ENCODE results near the gene DAAM2. TPM values are rescaled to one million over a fixed set of nuclear protein-coding genes. Genes with fewer than 3 reads are reported as not detected.

The DAAM2 gene
- total RNA-seq, 4 donors from 2014 or later, result 15.7 to 31.6 (median 20.7) TPM

GRCh38 chr6:39879535-39879934, 87.4 kb downstream of the DAAM2 start:
- Histone ChIP-seq H3K36me3 (peaks cover 0 to 5% (median 0%) of the 10 kb centered on the region in 4 donors), H3K27me3 (no peaks in the 10 kb centered on the region), H3K4me3 (no peak overlapping the region), H3K4me1 (peaks cover 4 to 13% (median 7%) of the 10 kb centered on the region in 4 donors), H3K9me3 (no peaks in the 10 kb centered on the region), H3K27ac (no peak overlapping the region)
- no peak for TF ChIP-seq POLR2A (IDR thresholded peaks at IDR 0.05)
- TF ChIP-seq EP300 (IDR thresholded peaks at IDR 0.05; ENCODE audit: low read depth), result no peak
- no peak for TF ChIP-seq POLR2AphosphoS5 (IDR thresholded peaks at IDR 0.05)
- no peak for TF ChIP-seq CTCF (IDR thresholded peaks at IDR 0.05)
- intact Hi-C loops (cut with DNase I; ENCODE audit: low total_unique reads) (loop anchor here (10.0 kb wide), 1 partner anchor 515 kb away; no protein-coding TSS in a partner anchor), in situ Hi-C loops (cut with MboI; ENCODE audit: low pct_ligation_motif_present in 1 of 4, low pct_unique_long_range_greater_than_20kb in 1 of 4, low sequenced_read_pairs in 3 of 4) (loop anchor here in 1 of 4 donors (25.0 kb wide), 2 partner anchors 433 to 517 kb away; no protein-coding TSS in a partner anchor)
- WGBS, 2 donors (ENCODE audit: low coverage in 1 of 2), result 85% methylated on average over 3 of the region's 3 CpGs; no CpG with 5 or more reads in 1 of the 2 donors
- DNase-seq, result no peak

GRCh38 chr6:39880594-39880993, 88.4 kb downstream of the DAAM2 start:
- no peak for TF ChIP-seq EP300 (IDR thresholded peaks at IDR 0.05; ENCODE audit: low read depth)
- TF ChIP-seq POLR2A (IDR thresholded peaks at IDR 0.05), result no peak
- TF ChIP-seq CTCF (IDR thresholded peaks at IDR 0.05), result no peak
- TF ChIP-seq POLR2AphosphoS5 (IDR thresholded peaks at IDR 0.05), result no peak
- H3K9me3 ChIP-seq, result no peaks in the 10 kb centered on the region
- H3K4me3 ChIP-seq, result no peak overlapping the region
- no peaks in the 10 kb centered on the region for H3K27me3 ChIP-seq
- WGBS, 2 donors (ENCODE audit: low coverage in 1 of 2), result 65 to 75% methylated on average over 3 to 4 of the region's 4 CpGs
- no peak for DNase-seq
- no peak overlapping the region for H3K27ac ChIP-seq
- H3K36me3 ChIP-seq, result peaks cover 0 to 5% (median 0%) of the 10 kb centered on the region in 4 donors
- intact Hi-C loops (cut with DNase I; ENCODE audit: low total_unique reads) (no loop called here), in situ Hi-C loops (cut with MboI; ENCODE audit: low pct_ligation_motif_present in 1 of 4, low pct_unique_long_range_greater_than_20kb in 1 of 4, low sequenced_read_pairs in 3 of 4) (loop anchor here (10.0 to 25.0 kb wide), 3 partner anchors 432 to 518 kb away; no protein-coding TSS in a partner anchor)
- H3K4me1 ChIP-seq, result peaks cover 4 to 13% (median 7%) of the 10 kb centered on the region in 4 donors

DNA sequence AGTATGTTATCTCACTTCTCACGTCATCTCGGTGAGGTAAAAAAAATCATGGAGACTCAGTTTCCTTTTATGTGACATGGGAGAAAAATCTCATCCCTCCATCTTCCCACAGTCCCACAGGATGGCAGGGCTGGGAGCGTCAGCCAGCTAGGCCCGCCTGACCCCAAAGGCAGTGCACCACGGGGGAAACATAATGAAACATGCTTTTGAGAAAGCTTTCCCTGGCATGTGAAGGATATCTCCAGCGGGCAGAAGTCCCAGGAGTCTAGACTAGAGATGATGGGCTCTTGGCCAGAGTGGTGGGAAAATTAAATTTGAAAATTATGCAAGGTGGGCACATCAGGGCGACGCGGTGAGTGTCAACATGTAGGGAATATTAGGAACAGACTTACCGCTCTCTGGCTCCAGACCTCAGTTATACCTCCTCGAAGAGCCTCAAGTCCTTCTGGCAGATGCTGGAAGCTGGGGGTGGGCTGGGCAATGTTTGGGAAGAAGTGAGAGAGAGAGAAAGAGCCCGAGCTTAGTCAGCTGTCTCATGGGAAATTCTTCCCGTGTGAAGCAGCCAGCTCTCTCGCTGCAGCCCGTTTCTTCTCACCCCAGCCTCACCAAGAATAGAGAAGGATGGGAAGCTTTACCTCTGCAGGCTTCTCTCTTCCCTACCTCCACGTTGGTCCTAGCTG, 89.8 kb downstream of the DAAM2 start:
- Histone ChIP-seq H3K4me1 (peaks cover 4 to 13% (median 7%) of the 10 kb centered on the region in 4 donors), H3K27me3 (no peaks in the 10 kb centered on the region), H3K9me3 (no peaks in the 10 kb centered on the region), H3K36me3 (peaks cover 0 to 5% (median 0%) of the 10 kb centered on the region in 4 donors), H3K4me3 (no peak overlapping the region), H3K27ac (peak overlapping the region in 3 of 4 donors; percentile 29 to 56 (median 37))
- in situ Hi-C loops (cut with MboI; ENCODE audit: low pct_ligation_motif_present in 1 of 4, low pct_unique_long_range_greater_than_20kb in 1 of 4, low sequenced_read_pairs in 3 of 4) (loop anchor here (10.0 to 25.0 kb wide), 3 partner anchors 430 to 520 kb away; no protein-coding TSS in a partner anchor), intact Hi-C loops (cut with DNase I; ENCODE audit: low total_unique reads) (no loop called here)
- DNase-seq, result no peak
- TF ChIP-seq POLR2A (IDR thresholded peaks at IDR 0.05) (no peak), POLR2AphosphoS5 (IDR thresholded peaks at IDR 0.05) (no peak), CTCF (IDR thresholded peaks at IDR 0.05) (no peak), EP300 (IDR thresholded peaks at IDR 0.05; ENCODE audit: low read depth) (no peak)
- WGBS, 2 donors (ENCODE audit: low coverage in 1 of 2), result 66 to 73% methylated on average over 7 to 16 of the region's 16 CpGs

DNA sequence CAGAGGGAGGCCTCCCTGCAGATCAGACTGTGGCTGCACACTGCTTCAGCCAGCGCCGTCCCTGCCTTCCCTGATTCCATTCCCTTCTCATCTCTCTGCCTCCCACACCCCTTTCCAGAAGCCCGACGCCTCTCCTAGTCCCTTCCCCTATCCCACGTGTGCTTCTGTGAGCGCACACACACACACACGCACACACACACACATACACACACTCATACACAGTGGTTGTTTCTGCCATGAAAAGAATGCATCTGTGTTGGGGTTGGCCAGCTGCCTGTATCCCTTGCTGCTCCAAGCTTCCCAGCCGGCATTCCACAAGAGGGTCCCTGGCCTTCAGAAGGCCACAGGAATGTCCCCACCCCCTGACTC, 90.3 kb downstream of the DAAM2 start:
- in situ Hi-C loops (cut with MboI; ENCODE audit: low pct_ligation_motif_present in 1 of 4, low pct_unique_long_range_greater_than_20kb in 1 of 4, low sequenced_read_pairs in 3 of 4), result loop anchor here (10.0 to 25.0 kb wide), 3 partner anchors 430 to 520 kb away; no protein-coding TSS in a partner anchor
- 52% methylated on average over 8 of the region's 8 CpGs; no CpG with 5 or more reads in 1 of the 2 donors for WGBS, 2 donors (ENCODE audit: low coverage in 1 of 2)
- no peaks in the 10 kb centered on the region for H3K27me3 ChIP-seq
- peaks cover 0 to 5% (median 0%) of the 10 kb centered on the region in 4 donors for H3K36me3 ChIP-seq
- no peak overlapping the region for H3K4me3 ChIP-seq
- H3K9me3 ChIP-seq, result no peaks in the 10 kb centered on the region
- no peak for DNase-seq
- TF ChIP-seq POLR2AphosphoS5 (IDR thresholded peaks at IDR 0.05) (no peak), EP300 (IDR thresholded peaks at IDR 0.05; ENCODE audit: low read depth) (no peak), POLR2A (IDR thresholded peaks at IDR 0.05) (no peak), CTCF (IDR thresholded peaks at IDR 0.05) (no peak)
- peaks cover 5 to 14% (median 8%) of the 10 kb centered on the region in 4 donors for H3K4me1 ChIP-seq
- intact Hi-C loops (cut with DNase I; ENCODE audit: low total_unique reads), result no loop called here
- peak overlapping the region in 3 of 4 donors; percentile 29 to 56 (median 37) for H3K27ac ChIP-seq
